Sigmoid colon (tissue), 7 donors: ENCODE measurements around the gene ATG4A. TPM values are rescaled to one million over a fixed set of nuclear protein-coding genes. Genes with fewer than 3 reads are reported as not detected.

ENCODE experiments used
- DNase-seq: peaks from one replicate; pipeline ENCODE4 v3.0.0-alpha.2; 2019
- H3K27ac ChIP-seq, 4 donors: fragments of 200-600 bp; sonication (generic); one replicate each; pipeline ENCODE4 v1.5.1; 2016 to 2019; ENCODE audit warnings: mild to moderate bottlenecking in 1 of 4
- H3K27me3 ChIP-seq, 3 donors: fragments of 200-600 bp; sonication (generic); one replicate each; pipeline ENCODE4 v1.5.1; 2019; ENCODE audit warnings: mild to moderate bottlenecking in 1 of 3
- H3K36me3 ChIP-seq, 4 donors: fragments of 200-600 bp; sonication (generic); one replicate each; pipeline ENCODE4 v1.5.1; 2016 to 2019
- H3K4me1 ChIP-seq, 4 donors: fragments of 200-600 bp; sonication (generic); one replicate each; pipeline ENCODE4 v1.5.1; 2017 to 2019
- H3K4me3 ChIP-seq, 4 donors: fragments of 200-600 bp; sonication (generic); one replicate each; pipeline ENCODE4 v1.5.1; 2017 to 2019; ENCODE audit warnings: mild to moderate bottlenecking in 2 of 4, moderate library complexity in 1 of 4
- H3K9me3 ChIP-seq, 4 donors: fragments of 200-600 bp in 3 of 4; sonication (generic) in 3 of 4; one replicate each; pipeline versions ENCODE4 v1.5.1 to v1.6.1; 2013 to 2019
- EP300 ChIP-seq, 4 donors: sonication (generic); formaldehyde crosslinking; IDR thresholded peaks; one replicate each; pipeline ENCODE4 v1.6.1; 2017; ENCODE audit warnings: antibody characterized with exemption in 4 of 4
- POLR2A ChIP-seq, 2 donors: fragments of 450-650 bp; IDR thresholded peaks; one replicate each; pipeline ENCODE4 v1.6.1; 2016; ENCODE audit warnings: antibody characterized with exemption in 2 of 2, mild to moderate bottlenecking in 2 of 2, moderate library complexity in 2 of 2
- POLR2AphosphoS5 ChIP-seq, 4 donors: sonication (generic); formaldehyde crosslinking; IDR thresholded peaks; one replicate each; pipeline ENCODE4 v1.6.1; 2017; ENCODE audit warnings: antibody characterized with exemption in 4 of 4
- WGBS, 2 donors: extraction: QIAGEN DNeasy Blood & Tissue Kit; methylation state at CpG; one replicate each; pipeline ENCODE4 v1.1.7; 2013; 5-methylcytosine and 5-hydroxymethylcytosine counted together
- intact Hi-C: fragments of 100-400 bp; cut with DNase I; formaldehyde crosslinking; loops from one replicate; pipeline ENCODE4 v1.15.1; 2023
- polyA plus RNA-seq, 3 donors: library from polyadenylated mRNA; stranded (reverse); fragments of 200-250 nt; gene quantifications; one replicate each; pipeline ENCODE4 v1.2.3, GENCODE V29; 2013
- total RNA-seq, 4 donors: library from RNA; depleted of rRNA; stranded (reverse); fragments of >200 nt; gene quantifications; one replicate each; pipeline ENCODE4 v1.1.0, GENCODE V29; 2016
- TF ChIP-seq, protein P1 (sequence below), 4 experiments: fragments of 450-650 bp in 3 of 4; fragments of 200-600 bp in 1 of 4; IDR thresholded peaks; one replicate each; pipeline ENCODE4 v1.5.1; 2016 to 2019; ENCODE audit warnings: antibody characterized with exemption in 4 of 4, mild to moderate bottlenecking in 3 of 4, moderate library complexity in 2 of 4
- donor health status: healthy with polysubstance abuse.
- donor health status: Bipolar disorder and iron deficiency.
- donor health status: healthy.

The ATG4A gene
- total and polyA plus RNA-seq, 7 donors = 5.0 to 38.6 (median 14.3) TPM

DNA sequence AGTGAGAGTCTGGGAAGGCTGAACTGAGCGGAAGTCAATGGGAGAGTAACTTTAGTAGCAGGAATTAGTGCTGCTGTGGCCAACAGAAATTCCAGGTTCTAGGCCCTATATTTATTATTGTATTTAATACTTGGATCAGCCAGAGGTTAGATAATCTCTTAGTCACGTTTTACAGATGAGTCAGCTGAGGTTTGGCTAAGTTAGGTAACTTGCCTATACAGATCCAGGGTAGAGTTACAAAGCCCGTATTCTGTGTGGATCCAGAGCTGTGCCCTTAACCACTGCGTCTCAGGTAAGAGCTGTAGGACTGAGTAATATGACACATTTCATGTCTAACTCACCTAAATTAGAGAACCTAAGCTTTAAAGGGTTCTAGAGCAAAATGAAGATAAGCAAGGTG lies 20.7 kb upstream of the ATG4A start:
- 53 to 85% methylated on average over 4 of the region's 4 CpGs for WGBS, 2 donors
- no peak for DNase-seq
- no peaks in the 10 kb centered on the region for H3K4me1 ChIP-seq
- no peak overlapping the region for H3K4me3 ChIP-seq
- no peaks in the 10 kb centered on the region for H3K9me3 ChIP-seq
- H3K36me3 ChIP-seq = no peaks in the 10 kb centered on the region
- intact Hi-C loops = no loop called here
- H3K27ac ChIP-seq = no peak overlapping the region
- TF ChIP-seq POLR2A (IDR thresholded peaks at IDR 0.05) = no peak
- TF ChIP-seq, protein P1, sequence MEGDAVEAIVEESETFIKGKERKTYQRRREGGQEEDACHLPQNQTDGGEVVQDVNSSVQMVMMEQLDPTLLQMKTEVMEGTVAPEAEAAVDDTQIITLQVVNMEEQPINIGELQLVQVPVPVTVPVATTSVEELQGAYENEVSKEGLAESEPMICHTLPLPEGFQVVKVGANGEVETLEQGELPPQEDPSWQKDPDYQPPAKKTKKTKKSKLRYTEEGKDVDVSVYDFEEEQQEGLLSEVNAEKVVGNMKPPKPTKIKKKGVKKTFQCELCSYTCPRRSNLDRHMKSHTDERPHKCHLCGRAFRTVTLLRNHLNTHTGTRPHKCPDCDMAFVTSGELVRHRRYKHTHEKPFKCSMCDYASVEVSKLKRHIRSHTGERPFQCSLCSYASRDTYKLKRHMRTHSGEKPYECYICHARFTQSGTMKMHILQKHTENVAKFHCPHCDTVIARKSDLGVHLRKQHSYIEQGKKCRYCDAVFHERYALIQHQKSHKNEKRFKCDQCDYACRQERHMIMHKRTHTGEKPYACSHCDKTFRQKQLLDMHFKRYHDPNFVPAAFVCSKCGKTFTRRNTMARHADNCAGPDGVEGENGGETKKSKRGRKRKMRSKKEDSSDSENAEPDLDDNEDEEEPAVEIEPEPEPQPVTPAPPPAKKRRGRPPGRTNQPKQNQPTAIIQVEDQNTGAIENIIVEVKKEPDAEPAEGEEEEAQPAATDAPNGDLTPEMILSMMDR (IDR thresholded peaks at IDR 0.05) = no peak
- no peak for TF ChIP-seq POLR2AphosphoS5 (IDR thresholded peaks at IDR 0.05)
- TF ChIP-seq EP300 (IDR thresholded peaks at IDR 0.05) = no peak
- no peaks in the 10 kb centered on the region for H3K27me3 ChIP-seq

DNA sequence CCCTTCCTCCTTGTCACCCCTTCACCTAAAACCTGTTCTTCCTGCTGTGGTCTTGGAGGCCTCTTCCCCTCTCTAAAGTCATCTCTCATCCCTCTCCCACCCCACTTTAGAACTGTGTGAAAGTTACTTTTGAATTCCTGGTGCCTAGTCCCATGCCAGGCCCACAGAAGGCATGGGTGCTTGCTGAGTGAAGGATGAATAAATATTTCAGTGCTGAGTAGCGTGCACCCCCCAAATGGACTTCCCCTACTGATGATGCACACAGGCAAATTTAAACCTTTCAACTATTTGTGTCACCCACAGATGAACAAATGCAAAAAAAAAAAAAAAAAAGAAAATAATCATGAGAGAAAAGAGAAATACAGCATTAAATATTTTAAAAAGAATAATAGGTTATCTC lies 20.0 kb upstream of the ATG4A start:
- Histone ChIP-seq H3K27me3 (no peaks in the 10 kb centered on the region), H3K4me3 (no peak overlapping the region), H3K4me1 (no peaks in the 10 kb centered on the region), H3K9me3 (no peaks in the 10 kb centered on the region), H3K36me3 (no peaks in the 10 kb centered on the region), H3K27ac (no peak overlapping the region)
- DNase-seq = no peak
- intact Hi-C loops = no loop called here
- TF ChIP-seq POLR2A (IDR thresholded peaks at IDR 0.05) (no peak), POLR2AphosphoS5 (IDR thresholded peaks at IDR 0.05) (no peak), EP300 (IDR thresholded peaks at IDR 0.05) (no peak)
- TF ChIP-seq, protein P1 (IDR thresholded peaks at IDR 0.05) = no peak
- 84 to 93% methylated on average over 1 of the region's 1 CpG for WGBS, 2 donors

DNA sequence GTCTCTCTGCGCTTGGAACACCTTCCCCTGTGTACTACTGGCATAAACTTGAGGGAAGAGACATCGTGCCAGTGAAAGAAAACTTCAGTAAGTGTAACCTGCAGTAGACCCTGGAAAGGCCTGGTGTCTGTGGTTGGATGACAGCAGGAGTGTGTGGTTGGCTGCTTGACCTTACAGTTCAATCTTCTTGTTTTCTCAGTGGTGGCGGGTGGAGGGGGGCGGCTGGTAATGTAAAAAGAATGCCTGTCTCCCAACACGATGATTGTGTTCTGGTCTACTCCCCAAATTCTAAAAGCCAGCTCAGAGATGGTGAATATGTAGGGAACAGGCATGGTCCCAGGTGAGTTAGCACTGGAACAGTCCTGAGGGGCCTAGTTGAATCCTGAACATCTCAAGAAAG lies 18.8 kb upstream of the ATG4A start:
- H3K4me1 ChIP-seq = no peaks in the 10 kb centered on the region
- no peaks in the 10 kb centered on the region for H3K9me3 ChIP-seq
- intact Hi-C loops = no loop called here
- TF ChIP-seq, protein P1 (IDR thresholded peaks at IDR 0.05) = no peak
- TF ChIP-seq EP300 (IDR thresholded peaks at IDR 0.05) (no peak), POLR2A (IDR thresholded peaks at IDR 0.05) (no peak), POLR2AphosphoS5 (IDR thresholded peaks at IDR 0.05) (no peak)
- H3K27me3 ChIP-seq = no peaks in the 10 kb centered on the region
- H3K36me3 ChIP-seq = no peaks in the 10 kb centered on the region
- DNase-seq = no peak
- no peak overlapping the region for H3K27ac ChIP-seq
- 86 to 89% methylated on average over 5 of the region's 5 CpGs for WGBS, 2 donors
- H3K4me3 ChIP-seq = no peak overlapping the region

DNA sequence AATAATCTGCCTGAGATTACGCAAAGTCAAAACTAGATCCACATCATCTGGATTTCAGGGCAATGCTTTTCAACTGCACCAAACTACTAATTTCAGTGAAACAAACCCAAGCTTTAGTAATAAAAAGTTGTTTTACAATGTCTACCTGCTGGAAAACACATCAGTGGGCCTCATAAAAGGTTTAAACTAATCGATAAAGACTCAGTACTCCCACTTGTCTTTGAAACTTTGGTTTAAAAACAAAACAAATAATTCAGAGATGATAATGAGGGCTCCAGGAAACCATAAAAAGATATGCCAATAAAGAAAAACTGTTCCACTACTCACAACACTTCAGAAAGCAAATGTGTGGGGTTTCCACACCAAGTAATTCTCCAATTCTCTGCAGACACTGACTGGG lies 10.5 kb upstream of the ATG4A start:
- intact Hi-C loops = no loop called here
- peaks cover 0 to 16% (median 0%) of the 10 kb centered on the region in 4 donors for H3K36me3 ChIP-seq
- DNase-seq = no peak
- 65 to 91% methylated on average over 2 of the region's 2 CpGs for WGBS, 2 donors
- no peaks in the 10 kb centered on the region for H3K27me3 ChIP-seq
- no peaks in the 10 kb centered on the region for H3K4me1 ChIP-seq
- no peak overlapping the region for H3K27ac ChIP-seq
- H3K4me3 ChIP-seq = no peak overlapping the region
- TF ChIP-seq EP300 (IDR thresholded peaks at IDR 0.05) (no peak), POLR2A (IDR thresholded peaks at IDR 0.05) (no peak), POLR2AphosphoS5 (IDR thresholded peaks at IDR 0.05) (no peak)
- H3K9me3 ChIP-seq = no peaks in the 10 kb centered on the region

DNA sequence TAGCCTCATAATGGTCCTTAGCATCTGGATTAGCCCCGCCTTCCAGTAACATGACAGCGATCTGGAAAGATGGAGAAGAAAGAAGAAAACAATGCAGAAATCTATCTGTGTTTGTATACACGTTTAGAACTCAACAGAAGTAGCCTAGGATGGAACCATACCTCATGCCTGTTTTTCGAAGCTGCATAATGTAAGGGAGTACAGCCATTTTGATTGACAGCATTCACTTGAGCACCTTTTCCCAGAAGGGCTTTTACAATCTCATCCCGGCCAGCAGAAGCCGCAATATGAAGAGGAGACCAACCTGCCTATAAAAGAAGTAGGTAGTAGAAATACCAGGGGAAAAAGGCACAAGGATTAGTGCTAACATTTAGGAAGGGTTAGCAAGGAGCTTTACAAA lies 3.8 kb upstream of the ATG4A start:
- no peak overlapping the region for H3K4me3 ChIP-seq
- no peaks in the 10 kb centered on the region for H3K9me3 ChIP-seq
- WGBS, 2 donors = 94 to 95% methylated on average over 6 of the region's 6 CpGs
- H3K4me1 ChIP-seq = peaks cover 0 to 16% (median 6%) of the 10 kb centered on the region in 4 donors
- intact Hi-C loops = no loop called here
- TF ChIP-seq, protein P1 (IDR thresholded peaks at IDR 0.05) = no peak
- TF ChIP-seq EP300 (IDR thresholded peaks at IDR 0.05) (no peak), POLR2AphosphoS5 (IDR thresholded peaks at IDR 0.05) (no peak), POLR2A (IDR thresholded peaks at IDR 0.05) (no peak)
- peaks cover 0 to 35% (median 3%) of the 10 kb centered on the region in 4 donors for H3K36me3 ChIP-seq
- DNase-seq = no peak
- H3K27me3 ChIP-seq = no peaks in the 10 kb centered on the region
- no peak overlapping the region for H3K27ac ChIP-seq
